Myometrial cell (primary cell): ENCODE results near the gene MX2. TPM values are rescaled to one million over a fixed set of nuclear protein-coding genes. Genes with fewer than 3 reads are reported as not detected.

Experiments
- total RNA-seq: library from RNA; depleted of rRNA; stranded (reverse); fragments of >200 nt; gene quantifications from 2 replicates; pipeline ENCODE4 v1.2.3, GENCODE V29; 2015

The MX2 gene, protein sequence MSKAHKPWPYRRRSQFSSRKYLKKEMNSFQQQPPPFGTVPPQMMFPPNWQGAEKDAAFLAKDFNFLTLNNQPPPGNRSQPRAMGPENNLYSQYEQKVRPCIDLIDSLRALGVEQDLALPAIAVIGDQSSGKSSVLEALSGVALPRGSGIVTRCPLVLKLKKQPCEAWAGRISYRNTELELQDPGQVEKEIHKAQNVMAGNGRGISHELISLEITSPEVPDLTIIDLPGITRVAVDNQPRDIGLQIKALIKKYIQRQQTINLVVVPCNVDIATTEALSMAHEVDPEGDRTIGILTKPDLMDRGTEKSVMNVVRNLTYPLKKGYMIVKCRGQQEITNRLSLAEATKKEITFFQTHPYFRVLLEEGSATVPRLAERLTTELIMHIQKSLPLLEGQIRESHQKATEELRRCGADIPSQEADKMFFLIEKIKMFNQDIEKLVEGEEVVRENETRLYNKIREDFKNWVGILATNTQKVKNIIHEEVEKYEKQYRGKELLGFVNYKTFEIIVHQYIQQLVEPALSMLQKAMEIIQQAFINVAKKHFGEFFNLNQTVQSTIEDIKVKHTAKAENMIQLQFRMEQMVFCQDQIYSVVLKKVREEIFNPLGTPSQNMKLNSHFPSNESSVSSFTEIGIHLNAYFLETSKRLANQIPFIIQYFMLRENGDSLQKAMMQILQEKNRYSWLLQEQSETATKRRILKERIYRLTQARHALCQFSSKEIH
- 0.86 and 1.2 TPM in 2 replicates for total RNA-seq

DNA sequence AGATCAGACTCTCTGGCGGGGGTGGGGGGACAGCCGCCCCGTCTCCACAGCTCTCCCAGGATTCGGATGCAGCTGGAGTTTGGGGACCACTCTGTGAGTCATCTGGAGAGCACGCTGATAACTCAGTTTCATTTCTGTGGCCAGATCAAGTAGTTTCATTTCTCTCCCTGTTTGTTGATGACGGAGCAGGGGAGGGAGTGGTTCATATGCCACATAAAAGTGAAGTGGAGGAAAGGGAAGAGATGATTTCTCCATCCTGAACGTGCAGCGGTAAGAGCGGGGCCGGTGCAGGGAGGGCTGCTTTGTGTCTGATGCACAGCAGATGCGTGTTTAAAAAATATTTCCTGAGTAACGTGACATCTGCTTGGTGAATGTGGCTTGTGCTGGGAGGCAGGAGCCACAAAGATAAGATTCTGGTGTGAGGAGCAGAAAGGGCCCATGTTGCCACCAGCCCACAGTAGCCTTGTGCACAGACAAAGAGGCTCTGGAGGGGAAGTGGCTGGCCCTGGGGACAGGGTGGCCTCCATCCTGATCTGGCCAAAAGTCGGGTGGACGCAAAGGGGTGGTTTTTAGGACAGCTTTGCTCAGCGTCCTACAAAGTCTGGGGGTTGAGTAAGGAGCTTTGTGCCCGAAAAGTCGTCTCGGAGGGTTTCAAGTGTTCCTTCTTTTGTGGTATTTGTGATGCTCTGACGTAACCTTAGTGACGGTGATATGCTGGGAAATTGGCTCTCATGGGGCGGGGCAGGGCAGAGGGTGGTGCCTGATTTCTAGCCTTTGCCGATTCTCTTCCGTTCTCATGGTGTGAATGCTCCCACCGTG lies at the start of gene MX2:
TSS of gene MX2 (plus strand) at position 242 of the 819 bp plus-strand sequence. CDS start 14,880 bp downstream, outside the sequence.

DNA sequence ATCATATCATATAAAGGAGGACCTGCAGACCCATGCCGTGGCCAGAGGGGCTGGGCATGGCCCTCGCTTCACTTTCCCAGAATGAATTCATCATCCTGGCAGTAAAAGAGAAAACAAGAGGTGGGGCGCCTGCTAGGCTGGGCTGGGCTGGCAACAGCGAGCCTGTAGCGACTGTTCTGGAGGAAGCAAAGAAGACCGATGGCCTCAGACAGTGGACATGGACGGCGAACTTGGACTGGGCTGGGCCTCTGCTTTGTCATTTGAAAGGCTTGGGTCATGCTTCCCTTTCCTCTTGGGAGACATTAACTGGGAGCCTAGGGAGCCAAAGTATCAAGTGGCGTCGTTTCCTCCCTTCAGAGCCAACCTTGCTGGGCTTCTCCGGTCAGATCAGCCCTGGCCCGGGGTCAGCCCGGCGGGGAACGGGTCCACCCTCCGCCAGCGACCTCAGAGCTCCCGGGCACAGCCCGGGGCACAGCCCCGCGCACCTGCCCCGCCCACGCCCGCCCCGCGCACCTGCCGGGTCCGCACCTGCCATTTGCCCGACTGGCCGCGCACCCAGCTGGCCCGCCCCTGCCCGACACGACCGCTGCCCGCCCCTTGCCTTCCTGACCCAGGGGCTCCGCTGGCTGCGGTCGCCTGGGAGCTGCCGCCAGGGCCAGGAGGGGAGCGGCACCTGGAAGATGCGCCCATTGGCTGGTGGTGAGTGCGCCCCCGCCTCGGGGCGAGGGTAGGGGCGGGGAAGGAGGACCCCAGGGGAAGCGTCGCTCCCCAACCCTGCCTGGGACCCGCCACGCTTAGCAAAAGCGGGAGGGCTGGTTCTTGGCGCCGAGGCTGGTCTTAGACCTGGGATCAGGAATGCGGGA lies 45.4 kb upstream of the MX2 start, which contains the start of gene FAM3B:
TSS of gene FAM3B (plus strand) at position 602 of the 863 bp plus-strand sequence. CDS start at position 681, 79 bp downstream.

DNA sequence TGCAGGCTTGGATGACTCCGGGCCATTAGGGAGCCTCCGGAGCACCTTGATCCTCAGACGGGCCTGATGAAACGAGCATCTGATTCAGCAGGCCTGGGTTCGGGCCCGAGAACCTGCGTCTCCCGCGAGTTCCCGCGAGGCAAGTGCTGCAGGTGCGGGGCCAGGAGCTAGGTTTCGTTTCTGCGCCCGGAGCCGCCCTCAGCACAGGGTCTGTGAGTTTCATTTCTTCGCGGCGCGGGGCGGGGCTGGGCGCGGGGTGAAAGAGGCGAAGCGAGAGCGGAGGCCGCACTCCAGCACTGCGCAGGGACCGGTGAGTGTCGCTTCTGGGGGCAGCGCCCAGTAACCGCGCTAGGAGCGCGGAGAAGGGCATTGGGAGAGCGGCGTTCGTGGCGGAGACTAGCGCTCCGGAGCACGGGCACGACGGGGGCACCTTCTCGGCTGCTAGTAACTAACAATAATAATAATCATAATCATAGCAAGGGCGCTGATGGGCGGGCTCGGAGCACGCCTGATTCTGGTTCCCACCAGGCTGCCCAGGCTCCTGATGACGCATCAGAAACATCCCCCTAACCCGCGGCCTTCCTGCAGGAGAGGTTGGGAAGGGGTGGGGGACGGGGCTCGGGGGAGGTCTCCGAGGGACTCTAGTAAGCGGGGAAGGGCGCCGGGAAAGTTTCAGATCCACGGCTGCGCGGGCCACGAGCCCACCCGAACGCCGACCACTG lies 64.3 kb downstream of the MX2 start, which contains the start of gene MX1:
TSS of gene MX1 (plus strand) at position 286 of the 722 bp plus-strand sequence. CDS start 5,832 bp downstream, outside the sequence.

Other genes starting within 250 kb of the MX2 start
- gene BACE2, start 193.9 kb upstream of the MX2 start, total RNA-seq, result 1.4 and 2.5 TPM in 2 replicates
- not detected in 2 replicates for gene FAM3B, start 45.2 kb upstream of the MX2 start, total RNA-seq
- gene MX1, start 64.2 kb downstream of the MX2 start, total RNA-seq, result 6.7 and 19.3 TPM in 2 replicates
- not detected in 2 replicates for gene TMPRSS2, start 146.1 kb downstream of the MX2 start, total RNA-seq